NCI-H510A treated with DMSO at 0.1 percent for 48 hours (cell line): ENCODE data around the gene ZBTB47.
A peak's percentile ranks its signal among the peaks of the same experiment; 100 is the strongest.

Experiments
- DNase-seq: peaks from one replicate; lab custom pipeline; 2025; lab: John Stamatoyannopoulos, UW

ZBTB47 gene

DNA sequence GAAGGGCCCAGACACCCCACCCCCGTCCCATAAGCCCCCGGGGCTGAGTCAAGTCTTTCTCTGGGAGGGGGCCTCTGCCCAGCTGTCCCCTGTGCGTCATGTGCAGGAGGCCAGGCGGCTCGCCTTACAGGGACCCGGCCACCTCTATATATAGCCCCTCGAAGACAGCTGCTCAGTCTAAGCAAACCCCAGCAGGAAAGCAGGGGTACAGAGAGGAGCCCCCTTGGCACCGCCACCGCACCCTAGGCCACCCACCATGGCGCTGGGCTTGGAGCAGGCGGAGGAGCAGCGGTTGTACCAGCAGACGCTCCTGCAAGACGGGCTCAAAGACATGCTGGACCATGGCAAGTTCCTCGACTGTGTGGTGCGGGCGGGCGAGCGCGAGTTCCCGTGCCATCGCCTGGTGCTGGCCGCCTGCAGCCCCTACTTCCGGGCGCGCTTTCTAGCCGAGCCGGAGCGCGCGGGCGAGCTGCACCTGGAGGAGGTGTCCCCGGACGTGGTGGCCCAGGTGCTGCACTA is 31.9 kb downstream of the ZBTB47 start, which contains the start of gene KLHL40:
KLHL40 (plus strand) TSS at position 175 of the 519 bp plus-strand sequence; CDS start at position 257, 82 bp downstream.
- DNase-seq = no peak

DNA sequence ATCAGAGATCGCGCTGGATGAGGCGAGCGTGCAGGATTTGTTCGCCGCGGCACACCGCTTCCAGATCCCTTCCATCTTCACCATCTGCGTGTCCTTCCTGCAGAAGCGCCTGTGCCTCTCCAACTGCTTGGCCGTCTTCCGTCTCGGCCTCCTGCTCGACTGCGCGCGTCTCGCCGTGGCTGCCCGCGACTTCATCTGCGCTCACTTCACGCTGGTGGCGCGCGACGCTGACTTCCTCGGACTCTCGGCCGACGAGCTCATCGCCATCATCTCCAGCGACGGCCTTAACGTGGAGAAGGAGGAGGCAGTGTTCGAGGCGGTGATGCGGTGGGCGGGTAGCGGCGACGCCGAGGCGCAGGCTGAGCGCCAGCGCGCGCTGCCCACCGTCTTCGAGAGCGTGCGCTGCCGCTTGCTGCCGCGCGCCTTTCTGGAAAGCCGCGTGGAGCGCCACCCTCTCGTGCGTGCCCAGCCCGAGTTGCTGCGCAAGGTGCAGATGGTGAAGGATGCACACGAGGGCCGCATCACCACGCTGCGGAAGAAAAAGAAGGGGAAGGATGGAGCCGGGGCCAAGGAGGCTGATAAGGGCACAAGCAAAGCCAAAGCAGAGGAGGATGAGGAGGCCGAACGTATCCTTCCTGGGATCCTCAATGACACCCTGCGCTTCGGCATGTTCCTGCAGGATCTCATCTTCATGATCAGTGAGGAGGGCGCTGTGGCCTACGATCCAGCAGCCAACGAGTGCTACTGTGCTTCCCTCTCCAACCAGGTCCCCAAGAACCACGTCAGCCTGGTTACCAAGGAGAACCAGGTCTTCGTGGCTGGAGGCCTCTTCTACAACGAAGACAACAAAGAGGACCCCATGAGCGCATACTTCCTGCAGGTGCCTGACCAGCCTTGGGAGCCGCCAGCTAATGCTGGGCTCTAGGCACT is 32.7 kb downstream of the ZBTB47 start:
- no peak for DNase-seq

DNA sequence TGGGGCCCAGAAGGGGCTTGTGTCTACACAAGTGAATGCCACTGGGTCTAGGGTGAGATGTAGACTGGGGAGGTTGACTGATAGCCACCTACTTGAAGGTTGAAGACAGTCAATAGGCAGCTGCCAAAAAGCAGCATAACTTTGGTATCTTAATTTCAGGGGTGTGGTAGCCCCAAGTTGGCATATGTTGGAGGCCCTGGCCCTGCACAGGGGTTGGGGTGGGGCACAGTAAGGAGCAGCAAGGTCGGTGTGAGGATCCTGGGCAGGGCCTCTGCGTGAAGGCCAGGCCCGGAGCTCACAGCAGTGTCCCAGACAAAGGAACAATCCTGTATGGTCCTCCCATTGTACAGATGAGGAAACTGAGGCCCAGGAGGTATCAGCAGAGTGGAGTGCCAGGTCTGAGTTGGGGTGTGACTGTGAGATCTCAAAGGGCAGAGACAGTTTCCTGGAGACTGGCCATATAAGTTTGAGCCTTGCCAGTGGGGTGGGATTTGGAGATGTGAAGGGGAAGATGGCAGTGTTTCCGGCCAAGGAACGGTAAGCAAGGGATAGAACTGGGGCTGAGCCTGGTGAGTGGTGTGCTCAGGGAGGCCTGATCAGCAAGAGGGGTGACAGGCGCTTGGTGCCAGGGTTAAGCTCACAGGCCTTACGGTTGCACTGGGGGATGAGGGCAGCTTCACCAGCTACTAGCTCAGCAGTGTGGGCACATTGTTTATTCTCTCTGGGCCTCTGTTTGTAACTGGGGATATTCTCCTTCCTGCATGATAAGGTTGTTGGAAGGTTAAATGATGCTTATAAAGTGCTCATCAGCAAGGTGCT is 33.5 kb downstream of the ZBTB47 start:
- no peak for DNase-seq

DNA sequence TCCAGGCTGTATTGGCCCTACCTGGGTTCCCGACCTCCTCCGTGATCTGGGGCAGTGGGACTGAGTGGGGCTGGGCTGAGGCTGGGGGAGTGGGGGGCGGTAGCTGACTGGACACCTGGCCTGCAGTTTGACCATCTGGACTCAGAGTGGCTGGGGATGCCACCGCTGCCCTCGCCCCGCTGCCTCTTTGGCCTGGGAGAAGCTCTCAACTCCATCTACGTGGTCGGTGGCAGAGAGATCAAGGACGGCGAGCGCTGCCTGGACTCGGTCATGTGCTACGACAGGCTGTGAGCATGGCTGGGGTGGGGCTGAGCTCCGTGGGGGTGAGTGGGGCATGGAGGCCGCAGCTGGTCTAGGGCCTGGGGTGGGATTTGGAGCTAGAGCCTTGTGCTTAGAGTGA is 34.5 kb downstream of the ZBTB47 start:
- DNase-seq = no peak

DNA sequence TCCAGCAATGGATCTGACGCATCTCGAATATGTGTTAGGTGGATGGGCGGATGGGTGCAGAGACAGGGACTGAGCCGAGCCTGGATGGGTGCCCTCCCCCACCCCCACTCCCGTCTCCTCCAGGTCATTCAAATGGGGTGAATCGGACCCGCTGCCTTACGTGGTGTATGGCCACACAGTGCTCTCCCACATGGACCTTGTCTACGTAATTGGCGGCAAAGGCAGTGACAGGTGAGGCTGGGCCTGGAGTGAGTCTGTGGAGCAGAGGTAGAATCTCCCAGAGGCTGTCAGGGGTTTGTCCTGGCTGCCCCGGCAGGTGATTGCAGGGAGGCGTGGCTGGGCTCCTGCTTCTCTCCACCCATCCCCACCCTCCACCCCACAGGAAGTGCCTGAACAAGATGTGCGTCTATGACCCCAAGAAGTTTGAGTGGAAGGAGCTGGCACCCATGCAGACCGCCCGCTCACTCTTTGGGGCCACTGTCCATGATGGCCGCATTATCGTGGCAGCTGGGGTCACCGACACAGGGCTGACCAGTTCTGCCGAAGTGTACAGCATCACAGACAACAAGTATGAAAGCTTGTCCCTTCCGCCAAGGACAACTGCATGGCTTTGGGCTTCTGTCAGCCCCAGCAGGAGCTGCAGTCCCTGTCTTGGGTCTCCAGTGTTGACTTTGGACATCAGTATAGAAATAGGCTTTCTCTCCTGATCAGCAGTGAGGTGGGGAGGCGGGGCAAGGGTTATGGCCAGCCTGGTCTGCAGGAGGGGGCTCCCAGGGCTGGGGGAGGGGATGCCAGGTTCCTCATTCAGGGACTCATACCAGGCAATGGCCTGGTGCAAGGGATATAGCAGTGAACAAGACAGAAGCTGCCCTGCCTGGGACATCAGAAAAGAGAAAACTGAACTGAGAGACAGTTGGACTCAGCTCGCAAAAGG is 35.3 kb downstream of the ZBTB47 start:
- peak; percentile 15 for DNase-seq

DNA sequence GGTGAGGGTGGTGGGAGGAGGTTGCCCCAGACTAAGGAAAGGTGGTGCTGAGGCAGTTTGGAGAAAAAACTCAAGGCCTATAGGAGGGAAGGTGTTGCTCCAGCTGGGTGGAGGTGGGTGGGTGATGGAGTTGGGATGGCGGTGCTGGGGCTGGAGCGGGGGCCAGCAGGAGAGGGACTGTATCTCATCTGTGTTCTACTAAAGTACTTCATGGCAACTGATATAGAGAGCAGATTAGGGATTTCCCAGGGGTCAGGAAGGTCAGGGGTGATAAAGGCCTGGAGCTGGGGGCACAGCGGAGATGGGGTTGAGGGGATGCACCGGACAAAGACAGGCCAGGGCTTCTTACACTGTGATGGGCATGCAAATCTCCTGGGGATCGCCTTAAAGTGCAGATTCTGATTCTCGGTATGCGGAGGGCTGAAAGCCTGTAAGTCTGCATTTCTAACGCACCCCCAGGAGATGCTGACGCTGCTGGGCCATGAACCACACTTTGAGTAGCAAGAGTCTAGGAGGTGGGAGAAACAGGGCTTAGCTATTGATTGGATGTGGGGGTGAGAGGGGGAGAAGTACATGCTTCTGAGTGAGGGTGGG is 36.0 kb downstream of the ZBTB47 start:
- no peak for DNase-seq

DNA sequence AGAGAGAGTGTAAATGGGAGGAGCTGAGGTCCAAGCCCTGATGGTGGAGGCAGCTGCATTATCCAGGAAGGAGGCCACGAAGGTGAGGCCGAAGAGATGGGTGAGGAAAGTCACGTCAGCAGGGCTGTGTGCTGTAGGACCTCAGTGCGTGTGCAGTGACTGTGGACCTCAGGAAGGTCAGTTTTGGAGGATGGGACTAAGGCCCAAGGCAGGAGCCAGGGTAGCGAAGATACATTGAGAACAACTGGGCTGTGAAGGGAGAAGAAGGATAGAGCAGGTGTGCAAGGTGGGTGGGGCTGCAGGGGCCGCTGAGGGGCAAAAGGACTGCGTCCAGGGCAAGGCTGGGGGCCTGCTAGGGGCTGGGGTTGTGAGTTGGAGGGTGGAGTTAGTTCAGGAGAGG is 36.7 kb downstream of the ZBTB47 start:
- no peak for DNase-seq

DNA sequence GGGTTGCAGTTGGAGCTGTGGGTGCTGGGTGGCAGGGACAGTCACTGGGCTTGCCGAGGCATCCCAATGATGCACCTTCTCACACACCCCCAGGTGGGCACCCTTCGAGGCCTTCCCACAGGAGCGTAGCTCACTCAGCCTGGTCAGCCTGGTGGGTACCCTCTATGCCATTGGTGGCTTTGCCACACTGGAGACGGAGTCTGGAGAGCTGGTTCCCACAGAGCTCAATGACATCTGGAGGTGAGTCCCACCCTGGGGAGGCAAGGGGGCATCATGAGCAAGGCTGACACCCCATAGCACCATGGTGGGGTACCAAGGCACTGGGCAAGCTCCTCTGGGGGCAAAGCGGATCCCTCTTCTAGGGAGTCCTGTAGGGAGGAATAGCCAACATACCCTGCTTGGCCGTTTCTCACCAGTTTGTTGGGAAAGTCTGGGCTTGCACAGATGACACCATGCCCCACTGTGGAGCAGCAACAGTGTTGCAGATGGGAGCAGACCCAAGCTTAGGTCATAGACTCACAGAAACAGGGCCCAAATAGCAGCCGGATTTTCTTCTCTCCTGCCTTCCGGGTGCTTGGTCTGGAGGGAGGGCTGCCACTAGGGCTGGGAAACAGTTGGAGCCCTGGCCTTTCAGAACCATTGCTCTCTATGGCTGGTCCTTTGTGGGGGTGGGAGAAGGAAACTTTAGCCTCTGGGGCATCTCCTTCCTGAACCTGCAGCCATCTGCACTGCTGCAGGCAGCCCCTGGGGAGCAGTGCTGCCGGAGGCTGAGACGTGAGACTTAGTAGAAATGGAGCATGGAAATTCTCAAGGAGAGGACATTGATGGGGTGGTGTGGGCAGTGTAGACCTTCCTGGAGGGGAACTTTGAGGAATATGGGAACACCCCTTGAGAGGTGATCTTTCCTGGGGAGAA is 37.5 kb downstream of the ZBTB47 start:
- no peak for DNase-seq

DNA sequence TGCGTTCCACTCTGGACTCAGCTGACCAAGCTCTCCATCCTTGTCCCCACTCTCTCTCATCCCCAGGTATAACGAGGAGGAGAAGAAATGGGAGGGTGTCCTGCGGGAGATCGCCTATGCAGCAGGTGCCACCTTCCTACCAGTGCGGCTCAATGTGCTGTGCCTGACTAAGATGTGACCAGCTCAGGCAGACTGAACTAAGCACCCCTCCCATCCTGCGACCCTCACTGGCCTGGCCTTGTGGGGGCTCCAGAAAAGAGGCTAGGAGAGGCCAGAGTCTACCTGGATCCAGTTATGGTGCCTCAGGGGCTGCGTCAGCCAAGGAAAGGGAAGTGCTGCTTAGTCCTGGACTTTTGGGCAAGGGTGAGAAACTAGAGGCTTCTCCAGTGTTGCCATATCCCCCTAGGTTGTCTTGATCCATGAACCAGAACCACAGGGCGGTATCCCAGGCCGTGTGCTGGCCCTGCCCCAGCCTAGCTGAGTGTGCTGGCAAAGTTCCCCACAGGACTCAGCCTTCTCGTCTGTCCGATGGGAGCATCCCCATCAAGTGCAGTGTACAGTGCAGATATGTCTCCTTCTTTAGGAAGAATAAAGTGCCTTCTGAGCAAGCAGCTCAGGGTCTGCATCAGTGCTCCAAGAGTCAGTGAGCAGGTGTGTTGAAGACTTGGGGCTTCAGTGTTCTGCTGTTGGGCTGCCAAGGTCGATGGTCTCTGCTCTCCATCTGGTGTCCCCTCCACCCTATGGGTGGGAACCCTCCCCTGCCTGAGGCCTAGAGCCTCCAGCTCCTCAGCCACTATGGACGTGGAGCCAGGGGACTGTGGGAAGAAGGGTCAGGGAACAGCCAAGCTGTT is 38.5 kb downstream of the ZBTB47 start:
- no peak for DNase-seq

DNA sequence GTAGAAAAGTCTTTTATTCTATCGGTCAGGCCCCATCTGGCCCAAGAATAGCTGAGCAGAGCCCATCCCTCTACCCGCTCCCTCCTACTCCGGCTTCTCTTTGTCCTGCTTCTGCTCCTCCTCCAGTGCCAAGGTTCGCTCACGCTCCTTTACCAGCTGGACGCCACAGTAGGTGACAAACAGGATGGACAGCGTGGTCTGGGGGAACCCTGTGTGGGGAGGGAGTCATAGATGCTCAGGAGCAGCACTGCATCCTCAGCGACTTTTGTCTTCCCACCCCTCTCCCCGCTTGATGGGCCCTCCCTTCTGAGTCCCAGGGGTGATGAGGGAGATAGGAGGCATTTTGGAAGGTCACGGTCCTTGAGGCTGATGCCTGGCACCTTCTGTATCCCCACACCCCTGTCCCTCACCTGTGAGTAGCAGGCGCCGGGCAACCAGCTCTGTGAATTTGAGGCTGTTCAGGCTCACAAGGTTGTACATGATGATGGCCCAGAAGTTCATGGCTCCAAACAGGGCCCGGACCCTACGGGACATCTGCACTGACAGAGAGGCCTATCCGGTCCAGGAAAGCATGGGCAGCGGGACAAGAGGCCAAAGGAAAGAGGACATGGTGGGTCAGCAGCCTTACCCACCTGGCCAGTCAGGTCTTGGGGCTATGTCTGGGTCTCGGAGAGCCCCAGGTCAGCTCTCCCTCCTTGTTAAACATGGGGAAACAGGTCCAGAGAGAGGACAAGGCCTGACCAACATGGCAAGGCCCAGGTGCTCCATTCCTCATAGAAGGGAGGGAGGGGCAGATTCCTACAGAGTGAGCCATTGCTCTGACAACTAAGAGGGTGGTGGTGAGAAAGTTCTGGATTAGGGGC is 39.4 kb downstream of the ZBTB47 start:
- DNase-seq = no peak

DNA sequence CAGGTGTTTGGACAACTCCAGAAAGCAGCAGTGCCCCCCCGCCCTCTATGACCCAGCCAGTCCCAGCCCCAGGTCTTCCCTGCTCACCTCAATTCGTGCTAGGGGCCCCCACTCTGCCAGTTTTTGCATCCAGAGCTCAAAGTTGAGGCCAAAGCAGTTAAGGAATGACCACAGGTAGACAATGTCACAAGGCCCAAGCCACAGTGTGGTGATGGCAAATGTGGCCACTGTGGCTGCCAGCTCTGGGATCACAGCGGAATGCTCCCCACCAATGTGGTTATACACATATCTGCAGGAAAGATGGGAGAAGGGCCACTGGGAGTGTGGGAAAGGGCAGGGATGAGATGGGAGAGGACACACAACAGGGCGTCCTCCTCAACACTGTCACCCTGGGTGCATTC is 40.0 kb downstream of the ZBTB47 start:
- DNase-seq = no peak

DNA sequence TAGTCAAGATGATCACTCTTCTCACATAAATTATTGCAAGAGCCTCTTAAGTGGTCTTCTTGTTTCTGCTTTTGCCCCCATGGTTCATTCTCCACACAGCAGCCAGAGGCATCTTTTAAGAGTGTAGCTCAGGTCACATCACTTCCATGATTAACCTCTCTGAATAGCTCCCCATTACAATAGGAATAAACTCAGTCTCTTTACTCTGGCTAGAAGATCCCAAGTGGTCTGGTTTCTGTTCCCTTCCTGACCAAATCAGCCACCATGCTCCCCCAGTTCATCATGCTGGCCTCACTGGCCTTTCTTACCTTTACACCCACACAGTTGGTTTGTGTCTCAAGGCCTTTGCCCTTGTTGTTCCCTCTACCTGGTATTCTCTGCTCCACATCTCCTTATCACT is 40.9 kb downstream of the ZBTB47 start:
- no peak for DNase-seq

DNA sequence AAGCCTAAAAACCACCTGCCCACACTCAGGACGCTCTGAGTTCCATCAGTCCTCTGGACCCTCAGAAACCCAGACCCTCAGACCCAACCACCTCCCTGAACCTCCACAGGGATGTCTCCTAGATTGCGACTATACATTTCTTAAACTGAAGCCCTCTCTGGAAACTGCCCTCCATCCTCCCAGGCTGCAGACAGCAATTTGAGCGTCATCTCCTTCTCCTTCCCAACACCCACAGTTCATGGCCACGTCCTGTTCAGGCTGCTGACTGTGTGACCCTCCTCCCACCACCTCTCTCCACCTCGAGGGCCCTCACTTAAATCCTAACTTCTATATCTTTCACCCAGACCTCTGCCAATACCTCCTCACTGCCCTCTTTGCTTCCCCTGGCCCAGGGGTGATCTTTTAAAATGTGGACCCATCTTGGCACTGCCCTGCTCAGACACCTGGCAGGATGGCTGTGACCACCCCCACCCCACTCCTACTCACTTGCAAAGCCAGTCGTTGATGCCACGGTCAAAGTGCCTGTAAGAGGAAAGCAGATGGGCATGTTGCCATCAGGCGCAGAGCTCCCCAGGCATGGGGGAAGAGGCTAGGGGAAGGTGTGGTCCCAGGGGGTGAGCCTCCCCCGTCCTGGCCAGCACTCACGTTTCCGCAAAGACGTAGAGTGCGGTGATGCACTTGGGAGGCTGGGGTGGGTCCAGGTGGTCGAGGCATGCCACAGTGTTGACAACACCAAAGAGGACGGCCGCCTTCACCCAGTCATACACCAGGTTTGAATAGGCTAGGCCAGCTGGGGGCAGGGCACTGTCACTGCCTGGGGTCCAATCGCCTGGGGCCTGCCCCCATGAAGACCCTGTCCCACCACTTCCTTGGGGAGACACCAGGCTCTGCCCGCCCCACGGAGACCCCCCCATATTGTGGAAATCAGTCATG is 43.1 kb downstream of the ZBTB47 start:
- DNase-seq = no peak

DNA sequence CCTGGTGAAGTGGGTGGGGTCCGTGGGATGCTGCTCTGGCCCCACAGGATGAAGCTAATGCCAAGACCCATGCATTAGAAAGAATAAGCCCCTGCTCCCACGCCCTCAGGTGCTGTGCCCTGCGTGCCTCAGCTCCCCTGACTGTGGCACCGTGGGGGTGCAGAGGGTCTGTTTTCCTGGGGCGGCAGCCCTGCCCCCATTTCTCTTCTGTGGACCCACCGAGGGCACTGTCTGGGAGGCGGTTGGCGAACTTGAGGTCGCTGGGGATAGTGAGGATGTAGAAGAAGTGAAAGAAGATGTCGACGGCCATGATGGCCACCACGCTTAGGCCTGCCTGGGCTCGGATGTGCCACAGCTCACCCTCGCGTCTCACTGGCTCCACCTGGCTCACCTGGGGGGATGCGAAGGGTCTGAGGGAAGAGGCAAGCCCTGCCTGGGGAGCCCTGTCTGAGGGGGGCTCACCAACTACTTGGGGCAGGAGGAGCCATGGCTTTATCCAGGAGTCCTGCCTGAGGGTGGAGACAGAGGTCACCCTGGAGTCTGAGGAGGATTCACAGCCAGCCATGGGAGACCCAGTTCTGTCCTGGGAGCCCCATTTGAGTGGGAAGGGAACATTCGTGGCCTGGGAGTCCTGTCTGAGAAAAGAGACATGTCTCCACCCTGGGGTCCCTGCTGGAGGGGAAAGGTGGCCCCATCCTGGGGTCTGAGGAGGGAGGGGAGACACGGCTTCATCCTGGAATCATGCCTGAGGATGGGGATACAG is 44.0 kb downstream of the ZBTB47 start:
- DNase-seq = no peak

DNA sequence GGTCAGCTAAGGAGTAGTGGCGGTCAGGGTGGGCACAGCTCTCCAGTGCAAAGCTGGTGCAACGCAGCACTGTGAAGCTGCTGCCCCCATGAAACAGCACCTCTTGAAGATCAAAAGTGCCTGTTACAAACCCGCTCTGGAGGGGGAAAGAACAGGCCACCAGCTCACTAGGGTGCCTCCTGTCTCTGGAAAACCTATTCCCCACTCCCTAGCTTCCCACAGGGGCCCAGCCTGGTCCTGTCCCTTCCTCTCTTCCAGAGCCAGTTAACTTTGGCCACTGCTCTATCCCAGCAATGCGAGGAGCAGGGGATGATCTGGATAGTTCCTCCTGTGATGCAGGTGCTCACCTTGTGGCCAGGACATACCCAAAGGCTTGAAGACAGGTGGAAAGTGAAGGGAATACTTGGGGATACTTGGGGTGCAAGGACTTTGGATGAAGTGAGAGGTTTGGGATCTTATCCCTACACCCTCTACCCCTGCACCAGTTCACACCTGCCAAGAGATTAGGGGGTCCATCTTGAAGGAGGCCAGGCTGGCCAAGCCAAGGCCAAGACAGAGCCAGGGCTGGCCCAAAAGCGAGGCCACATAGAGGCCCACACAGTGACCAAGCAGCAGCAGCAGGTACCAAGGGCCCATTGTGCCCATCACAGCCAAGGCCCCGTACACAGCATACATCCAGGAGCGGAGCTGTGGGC is 44.9 kb downstream of the ZBTB47 start:
- DNase-seq = no peak

DNA sequence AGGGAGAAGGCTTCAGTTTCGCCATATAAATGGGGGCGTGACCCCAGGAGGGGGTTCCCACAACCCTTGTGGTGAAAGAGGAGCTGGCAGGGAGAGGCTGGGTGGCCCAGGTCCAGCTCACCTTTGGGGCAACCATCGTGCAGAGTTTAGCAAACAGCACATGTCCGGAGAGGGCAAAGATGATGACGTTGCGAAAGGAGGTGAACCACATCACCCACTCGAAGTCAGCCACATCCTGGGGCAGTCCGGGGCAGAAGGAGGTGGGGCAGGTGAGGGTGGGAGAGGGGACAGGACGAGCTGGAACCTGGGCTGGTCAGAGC is 45.4 kb downstream of the ZBTB47 start:
- DNase-seq = no peak
